ENCODE data around the gene SOD3. TPM values are rescaled to one million over a fixed set of nuclear protein-coding genes. Genes with fewer than 3 reads are reported as not detected.

The SOD3 gene, protein sequence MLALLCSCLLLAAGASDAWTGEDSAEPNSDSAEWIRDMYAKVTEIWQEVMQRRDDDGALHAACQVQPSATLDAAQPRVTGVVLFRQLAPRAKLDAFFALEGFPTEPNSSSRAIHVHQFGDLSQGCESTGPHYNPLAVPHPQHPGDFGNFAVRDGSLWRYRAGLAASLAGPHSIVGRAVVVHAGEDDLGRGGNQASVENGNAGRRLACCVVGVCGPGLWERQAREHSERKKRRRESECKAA
- total RNA-seq, result not detected
- total RNA-seq (2013), result not detected

DNA sequence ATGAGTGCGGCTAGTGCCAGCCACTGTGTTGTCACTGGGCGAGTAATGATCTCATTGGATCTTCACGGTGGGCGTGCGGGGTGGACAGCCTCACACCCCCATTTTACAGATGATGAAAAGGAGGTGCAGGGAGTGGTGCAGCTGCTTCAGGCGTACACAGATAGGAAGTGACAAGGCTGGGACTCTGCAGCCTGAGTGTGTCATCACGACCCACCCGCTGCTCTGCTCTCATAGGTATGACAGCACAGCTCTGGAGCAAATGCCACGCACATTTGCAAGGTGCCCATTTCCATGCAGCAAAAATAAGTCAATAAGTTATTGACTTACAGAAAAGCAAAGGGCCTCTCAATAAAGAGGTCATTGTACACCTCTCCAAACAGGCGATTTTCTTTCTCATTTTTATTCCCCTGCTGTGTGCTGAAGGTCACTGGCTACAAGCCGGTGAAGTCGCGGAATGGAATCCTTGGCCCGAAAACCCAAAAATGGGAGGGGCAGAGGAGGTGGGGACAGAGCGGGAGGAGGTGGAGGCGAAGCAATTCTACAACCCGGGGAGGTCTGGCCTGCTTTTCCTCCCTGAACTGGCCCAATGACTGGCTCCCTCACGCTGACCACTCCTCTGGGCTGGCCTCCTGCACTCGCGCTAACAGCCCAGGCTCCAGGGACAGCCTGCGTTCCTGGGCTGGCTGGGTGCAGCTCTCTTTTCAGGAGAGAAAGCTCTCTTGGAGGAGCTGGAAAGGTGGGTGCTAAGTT, at the start of gene SOD3:
Gene SOD3, plus strand, starts transcription at position 658 of the 750 bp plus-strand sequence. CDS start 3,949 bp downstream, outside the sequence.
- TF ChIP-seq, protein P1, sequence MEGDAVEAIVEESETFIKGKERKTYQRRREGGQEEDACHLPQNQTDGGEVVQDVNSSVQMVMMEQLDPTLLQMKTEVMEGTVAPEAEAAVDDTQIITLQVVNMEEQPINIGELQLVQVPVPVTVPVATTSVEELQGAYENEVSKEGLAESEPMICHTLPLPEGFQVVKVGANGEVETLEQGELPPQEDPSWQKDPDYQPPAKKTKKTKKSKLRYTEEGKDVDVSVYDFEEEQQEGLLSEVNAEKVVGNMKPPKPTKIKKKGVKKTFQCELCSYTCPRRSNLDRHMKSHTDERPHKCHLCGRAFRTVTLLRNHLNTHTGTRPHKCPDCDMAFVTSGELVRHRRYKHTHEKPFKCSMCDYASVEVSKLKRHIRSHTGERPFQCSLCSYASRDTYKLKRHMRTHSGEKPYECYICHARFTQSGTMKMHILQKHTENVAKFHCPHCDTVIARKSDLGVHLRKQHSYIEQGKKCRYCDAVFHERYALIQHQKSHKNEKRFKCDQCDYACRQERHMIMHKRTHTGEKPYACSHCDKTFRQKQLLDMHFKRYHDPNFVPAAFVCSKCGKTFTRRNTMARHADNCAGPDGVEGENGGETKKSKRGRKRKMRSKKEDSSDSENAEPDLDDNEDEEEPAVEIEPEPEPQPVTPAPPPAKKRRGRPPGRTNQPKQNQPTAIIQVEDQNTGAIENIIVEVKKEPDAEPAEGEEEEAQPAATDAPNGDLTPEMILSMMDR (IDR thresholded peaks at IDR 0.05), result no peak
- Mint-ChIP-seq H3K4me1 (no peaks in the 10 kb centered on the region), H3K27me3 (ENCODE audit: low read depth in 2 of 2) (peaks cover 8 to 13% of the 10 kb centered on the region in 2 donors), H3K4me3 (no peak within 1 kb of the TSS), H3K27ac (no peak within 1 kb of the TSS), H3K36me3 (no peaks in the 10 kb centered on the region), H3K9me3 (no peaks in the 10 kb centered on the region)
- DNase-seq (no peak), ATAC-seq (no peak)
- Histone ChIP-seq H3K9me3 (ENCODE audit: control insufficient read depth, insufficient read depth, low read length) (no peaks in the 10 kb centered on the region), H3K4me3 (ENCODE audit: low read length) (no peak within 1 kb of the TSS), H3K27ac (ENCODE audit: low read length) (no peak within 1 kb of the TSS), H3K27me3 (ENCODE audit: control insufficient read depth, insufficient read depth, low read length) (peaks cover 2% of the 10 kb centered on the region), H3K36me3 (ENCODE audit: control insufficient read depth, insufficient read depth, low read length) (no peaks in the 10 kb centered on the region), H3K4me1 (ENCODE audit: control insufficient read depth, insufficient read depth, low read length) (no peaks in the 10 kb centered on the region)
- intact Hi-C loops (cut with micrococcal nuclease), result no loop called here
- 82% methylated on average over 21 of the region's 21 CpGs for whole genome bisulfite sequencing (ENCODE audit: insufficient coverage)

DNA sequence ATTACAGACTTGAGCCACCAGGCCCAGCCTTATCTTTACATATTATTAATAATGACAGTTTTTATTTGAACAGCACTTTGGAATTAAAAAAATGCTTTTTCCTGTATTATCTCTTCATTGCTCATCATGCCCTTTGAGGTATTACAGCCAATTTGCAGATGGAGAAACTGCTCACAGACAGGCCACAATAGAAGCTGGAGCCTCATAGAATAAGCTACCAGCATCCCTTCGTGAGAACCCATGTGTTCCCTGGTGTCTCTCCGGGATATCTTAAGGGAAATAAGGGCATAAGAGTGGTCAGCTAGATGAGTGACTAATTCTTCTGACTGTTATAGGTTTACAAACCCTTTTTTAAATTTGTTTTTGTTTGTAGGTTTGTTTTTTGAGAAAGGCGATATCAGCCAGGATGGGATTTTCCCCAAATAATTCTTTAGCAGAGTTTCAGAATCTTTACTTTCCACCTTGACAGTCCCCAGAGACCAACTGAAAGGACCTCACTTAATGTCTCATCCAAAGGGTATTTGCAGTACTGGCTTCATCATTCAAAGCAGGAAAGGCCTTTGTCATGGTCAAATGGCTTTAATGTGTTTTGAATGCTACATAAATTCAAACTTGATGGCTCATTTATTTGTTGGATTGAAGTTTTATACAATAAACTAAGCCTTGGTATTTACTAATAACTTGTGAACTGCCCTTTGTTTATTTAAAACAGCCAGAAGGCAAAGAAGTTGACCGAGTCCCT, 48.0 kb upstream of the SOD3 start:
- H3K27ac ChIP-seq (ENCODE audit: low read length), result no peak overlapping the region
- H3K9me3 ChIP-seq (ENCODE audit: control insufficient read depth, insufficient read depth, low read length), result no peaks in the 10 kb centered on the region
- TF ChIP-seq, protein P1 (IDR thresholded peaks at IDR 0.05), result no peak
- DNase-seq (no peak), ATAC-seq (no peak)
- Mint-ChIP-seq H3K27me3 (ENCODE audit: low read depth in 2 of 2) (peaks cover 0 to 14% of the 10 kb centered on the region in 2 donors), H3K36me3 (no peaks in the 10 kb centered on the region), H3K27ac (no peak overlapping the region), H3K4me3 (no peak overlapping the region), H3K9me3 (peaks cover 6 to 12% of the 10 kb centered on the region in 2 donors), H3K4me1 (no peaks in the 10 kb centered on the region)
- no peaks in the 10 kb centered on the region for H3K4me1 ChIP-seq (ENCODE audit: control insufficient read depth, insufficient read depth, low read length)
- H3K27me3 ChIP-seq (ENCODE audit: control insufficient read depth, insufficient read depth, low read length), result no peaks in the 10 kb centered on the region
- H3K4me3 ChIP-seq (ENCODE audit: low read length), result no peak overlapping the region
- WGBS (ENCODE audit: insufficient coverage), result 69% methylated on average over 3 of the region's 4 CpGs
- H3K36me3 ChIP-seq (ENCODE audit: control insufficient read depth, insufficient read depth, low read length), result no peaks in the 10 kb centered on the region
- intact Hi-C loops (cut with micrococcal nuclease), result no loop called here

DNA sequence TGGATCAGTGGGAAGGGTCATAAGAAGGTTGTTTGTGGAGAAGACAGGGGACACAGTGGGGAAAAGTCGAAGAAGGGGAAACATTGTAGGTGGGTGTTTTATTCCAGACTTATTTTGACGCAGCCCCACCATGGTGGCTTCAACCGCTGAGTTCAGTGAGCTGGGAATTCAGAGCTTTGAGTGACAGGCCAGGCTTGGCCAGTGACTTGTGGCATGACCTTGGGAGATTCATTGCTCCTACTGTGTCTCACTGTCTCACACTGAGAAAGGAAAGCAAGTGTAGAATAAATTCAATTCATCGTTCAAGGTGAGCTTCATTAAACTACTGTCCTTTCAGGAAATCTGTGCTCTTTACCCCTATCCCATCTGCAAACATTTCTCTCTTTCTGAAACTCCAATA, 47.4 kb upstream of the SOD3 start:
- WGBS (ENCODE audit: insufficient coverage), result 88% methylated on average over 4 of the region's 4 CpGs
- Mint-ChIP-seq H3K36me3 (no peaks in the 10 kb centered on the region), H3K4me3 (no peak overlapping the region), H3K27ac (no peak overlapping the region), H3K27me3 (ENCODE audit: low read depth in 2 of 2) (peaks cover 3 to 16% of the 10 kb centered on the region in 2 donors), H3K4me1 (no peaks in the 10 kb centered on the region), H3K9me3 (peaks cover 6 to 12% of the 10 kb centered on the region in 2 donors)
- no peaks in the 10 kb centered on the region for H3K27me3 ChIP-seq (ENCODE audit: control insufficient read depth, insufficient read depth, low read length)
- H3K4me3 ChIP-seq (ENCODE audit: low read length), result no peak overlapping the region
- TF ChIP-seq, protein P1 (IDR thresholded peaks at IDR 0.05), result no peak
- intact Hi-C loops (cut with micrococcal nuclease), result no loop called here
- no peak overlapping the region for H3K27ac ChIP-seq (ENCODE audit: low read length)
- no peak for DNase-seq
- H3K4me1 ChIP-seq (ENCODE audit: control insufficient read depth, insufficient read depth, low read length), result no peaks in the 10 kb centered on the region
- H3K36me3 ChIP-seq (ENCODE audit: control insufficient read depth, insufficient read depth, low read length), result no peaks in the 10 kb centered on the region
- no peak for ATAC-seq
- H3K9me3 ChIP-seq (ENCODE audit: control insufficient read depth, insufficient read depth, low read length), result no peaks in the 10 kb centered on the region

Measured in natural killer cell (primary cell).